NCI-H2196 (cell line): ENCODE measurements around the gene MALT1.
"Not testable (repeated sequence)": the region's sequence is repeated elsewhere in the genome, so short reads cannot be mapped to it uniquely, and the experiment has no call there.

ENCODE experiments used
- DNase-seq: peaks from one replicate; lab custom pipeline; 2025; ENCODE audit not compliant: unreplicated experiment; lab: John Stamatoyannopoulos, UW

The MALT1 gene

GRCh38 chr18:58769321-58769720, 98.1 kb downstream of the MALT1 start:
- DNase-seq: no peak

GRCh38 chr18:58770601-58771000, 99.3 kb downstream of the MALT1 start:
- DNase-seq: no peak

- no peak for DNase-seq
Measured at GRCh38 chr18:58772161-58772560, 100.9 kb downstream of the MALT1 start.

GRCh38 chr18:58776084-58776483, 104.8 kb downstream of the MALT1 start:
- DNase-seq: no peak

DNA sequence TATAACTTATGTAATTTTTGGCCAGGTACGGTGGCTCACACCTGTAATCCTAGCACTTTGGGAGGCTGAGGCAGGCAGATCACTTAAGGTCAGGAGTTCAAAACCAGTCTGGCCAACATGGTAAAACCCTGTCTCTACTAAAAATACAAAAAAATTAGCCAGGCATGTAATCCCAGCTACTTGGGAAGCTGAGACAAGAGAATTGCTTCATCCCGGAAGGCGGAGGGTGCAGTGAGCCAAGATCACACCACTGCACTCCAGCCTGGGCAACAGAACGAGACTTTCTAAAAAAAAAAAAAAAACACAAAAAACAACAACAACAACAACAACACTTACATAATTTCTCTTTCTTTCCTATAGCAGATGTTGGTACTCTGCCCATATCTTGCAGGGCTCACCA, 105.3 kb downstream of the MALT1 start:
- DNase-seq: not testable (repeated sequence)

DNA sequence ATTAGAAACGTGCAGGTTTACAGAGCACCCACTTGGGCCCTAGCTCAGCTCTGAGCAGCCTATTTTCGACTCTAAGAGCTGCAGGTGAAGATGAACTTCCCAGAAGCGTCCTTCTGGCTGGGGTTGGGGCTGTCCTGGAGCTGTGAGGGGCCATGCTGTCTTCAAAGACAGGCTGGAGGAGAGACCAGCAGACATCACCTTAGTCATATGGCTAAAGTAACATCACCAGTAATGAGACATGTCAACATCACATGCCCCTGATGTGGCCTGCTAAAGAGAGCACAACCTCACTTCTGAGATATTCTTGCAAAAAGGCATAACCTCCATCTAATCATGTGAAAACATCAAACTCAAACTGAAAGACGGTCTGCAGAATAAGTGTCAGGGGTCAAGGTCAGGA, 106.2 kb downstream of the MALT1 start:
- DNase-seq: no peak

- DNase-seq: no peak
Measured at GRCh38 chr18:58779529-58779928, 108.3 kb downstream of the MALT1 start.

- no peak for DNase-seq
Measured at GRCh38 chr18:58780045-58780444, 108.8 kb downstream of the MALT1 start.

DNA sequence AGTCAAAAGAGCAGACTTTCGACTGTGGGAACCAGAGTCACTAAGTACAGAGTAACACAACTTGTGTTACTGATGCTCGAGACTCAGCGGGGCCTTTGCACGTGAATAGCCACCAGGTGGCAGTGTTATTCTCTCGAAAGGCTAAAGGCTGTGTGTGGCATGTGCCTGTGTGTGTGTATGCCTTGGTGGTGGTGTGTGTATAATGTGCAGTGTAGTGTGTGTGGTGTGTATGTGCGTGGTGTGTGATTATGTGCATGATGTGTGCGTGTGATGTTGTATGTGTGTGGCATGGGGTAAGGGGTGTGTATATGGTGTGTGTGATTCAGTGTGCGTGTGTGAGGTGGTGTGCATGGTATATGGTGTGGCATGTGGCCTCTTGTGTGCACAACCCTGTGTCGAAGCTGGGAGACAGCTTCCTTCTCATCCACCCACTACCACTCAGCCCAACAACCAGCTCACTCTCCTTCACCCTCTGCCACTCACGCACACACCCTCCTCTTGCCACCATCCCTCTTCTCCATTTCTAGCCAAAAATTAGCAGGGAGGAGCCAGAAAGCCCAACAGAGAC, 110.4 kb downstream of the MALT1 start:
- DNase-seq: peak; percentile 82

DNA sequence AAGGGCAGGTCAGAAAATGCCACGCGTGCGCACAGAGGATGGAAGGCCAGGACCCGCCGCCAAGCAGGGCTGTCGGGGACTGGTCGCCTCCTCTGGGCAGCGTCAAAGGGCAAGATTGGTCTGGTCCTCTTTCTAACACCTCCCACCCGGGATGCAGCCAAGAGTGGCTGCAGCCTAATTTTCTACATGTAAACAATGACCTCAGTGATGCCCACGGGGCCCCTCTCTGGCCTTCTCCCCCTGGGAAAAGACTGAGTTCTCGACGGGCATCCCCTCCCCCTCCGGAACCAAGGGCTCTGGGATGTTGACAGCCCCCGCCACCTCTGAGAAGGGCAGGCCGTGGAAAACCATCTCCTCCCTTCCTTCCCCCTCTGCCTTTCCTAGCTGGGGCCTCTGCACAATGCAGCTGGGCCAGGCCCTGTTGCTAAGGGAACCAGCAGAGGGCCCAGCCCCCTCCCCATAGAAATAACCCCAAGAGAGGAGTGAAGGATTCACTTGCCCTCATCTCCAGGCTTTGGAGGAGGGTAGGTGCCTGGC, 113.4 kb downstream of the MALT1 start:
- peak; percentile 55 for DNase-seq

GRCh38 chr18:58785171-58785805, 114.0 kb downstream of the MALT1 start:
- DNase-seq: peak; percentile 75

DNA sequence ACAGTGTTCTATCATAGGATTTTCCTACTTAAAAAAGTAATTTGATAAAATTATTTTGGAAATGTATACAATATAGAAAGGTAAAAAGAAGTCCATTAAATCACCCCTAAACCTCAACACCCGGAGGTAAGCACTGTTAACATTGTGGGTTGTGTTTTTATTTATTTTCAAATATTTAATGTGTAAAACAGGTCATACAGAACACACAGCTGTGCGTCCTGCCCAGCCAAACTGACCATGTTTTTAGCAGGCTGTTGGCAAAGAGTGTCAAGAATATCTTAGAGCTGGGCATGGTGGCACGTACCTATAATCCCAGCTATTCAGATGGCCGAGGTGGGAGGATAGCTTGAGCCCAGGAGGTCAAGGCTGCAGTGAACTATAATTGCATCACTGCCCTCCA, 114.6 kb downstream of the MALT1 start:
- DNase-seq: no peak

DNA sequence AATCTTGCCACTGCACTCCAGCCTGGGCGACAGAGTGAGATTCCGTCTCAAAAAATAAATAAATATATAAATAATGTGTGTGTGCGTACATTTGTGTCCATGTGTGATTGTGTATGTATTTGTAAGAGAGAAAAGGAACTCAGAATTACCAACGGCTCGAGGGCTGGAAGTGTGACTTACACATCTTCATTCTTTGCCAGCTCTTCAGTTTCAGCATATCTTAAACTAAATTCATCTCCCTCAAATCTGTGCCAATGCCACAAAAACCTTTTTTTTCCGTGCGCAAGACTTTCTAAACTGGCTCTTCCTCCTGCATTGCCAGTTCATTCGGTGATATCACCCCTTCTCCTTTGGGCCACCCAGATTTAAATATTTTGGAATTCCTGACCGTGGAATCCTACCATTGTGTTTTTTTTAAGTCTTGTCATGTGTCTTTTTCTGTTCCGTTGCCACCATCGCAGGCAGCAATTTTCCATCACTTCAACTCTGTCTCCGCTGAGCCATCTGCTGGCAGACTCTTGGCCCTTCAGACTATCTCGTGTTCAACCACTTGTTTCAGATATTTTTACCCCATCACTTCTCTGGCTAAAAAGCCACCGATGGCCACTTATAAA, 116.4 kb downstream of the MALT1 start:
- DNase-seq: no peak

- DNase-seq: no peak
Measured at GRCh38 chr18:58788470-58788869, 117.2 kb downstream of the MALT1 start.

DNA sequence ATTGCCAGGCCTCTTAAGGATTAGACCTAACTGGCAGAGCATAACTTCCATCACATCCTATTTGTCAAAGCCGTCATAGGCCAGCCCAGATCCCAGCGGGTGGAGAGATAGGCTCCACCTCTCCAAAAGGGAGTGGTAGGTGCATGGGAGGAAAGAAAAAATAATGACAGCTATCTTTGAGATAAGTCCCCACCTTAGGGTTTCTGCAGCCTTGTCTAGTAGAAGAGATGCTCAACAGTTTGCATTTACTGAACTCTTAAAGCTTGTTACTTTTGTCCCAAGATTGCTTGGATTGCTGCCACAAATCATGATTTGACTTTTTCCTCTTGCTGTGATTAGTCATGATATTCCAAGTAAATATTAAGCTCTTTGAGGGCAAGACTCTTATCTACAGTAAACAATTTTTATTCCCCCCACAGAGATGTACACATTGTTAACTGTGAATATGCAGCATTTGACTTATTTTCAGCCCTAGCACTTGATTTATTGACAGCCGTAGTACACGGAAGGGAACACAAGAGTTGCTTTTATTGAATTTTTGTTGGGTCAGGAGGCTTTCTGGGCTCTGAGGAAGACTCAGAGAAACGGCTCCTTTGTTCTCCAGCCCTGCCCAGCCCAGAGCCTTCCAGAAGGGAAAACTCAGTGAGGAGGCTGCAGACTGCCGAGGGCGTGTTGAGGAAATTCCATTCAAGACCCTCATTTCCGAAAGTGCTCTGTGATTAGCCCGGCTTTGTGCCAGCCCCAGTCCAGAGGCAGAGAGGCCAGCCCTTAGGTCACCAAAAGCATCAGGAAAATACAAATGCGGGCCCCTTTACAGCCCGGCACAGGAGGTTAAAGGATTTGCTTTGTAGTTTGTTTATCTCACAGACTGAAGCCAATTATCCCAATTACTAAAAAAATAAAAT, 118.0 kb downstream of the MALT1 start:
- no peak for DNase-seq

DNA sequence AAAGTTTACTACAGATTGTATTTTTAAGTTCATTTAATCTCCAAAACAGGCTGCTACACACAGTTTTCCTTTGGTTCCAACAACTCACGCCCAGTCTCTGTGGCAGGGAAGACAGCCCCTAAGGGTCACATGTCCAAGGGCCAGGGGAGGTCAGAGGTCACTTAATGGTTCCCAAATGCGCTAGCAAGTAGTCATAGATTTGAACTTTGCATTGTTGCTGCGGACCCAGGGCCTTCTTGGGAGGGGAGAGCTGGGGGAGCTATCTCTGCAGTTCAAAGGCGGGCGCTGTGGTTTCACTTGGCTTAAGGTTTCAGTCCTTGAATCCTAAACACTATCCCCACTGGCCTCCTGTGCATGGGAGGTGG, 118.6 kb downstream of the MALT1 start:
- DNase-seq: no peak

DNA sequence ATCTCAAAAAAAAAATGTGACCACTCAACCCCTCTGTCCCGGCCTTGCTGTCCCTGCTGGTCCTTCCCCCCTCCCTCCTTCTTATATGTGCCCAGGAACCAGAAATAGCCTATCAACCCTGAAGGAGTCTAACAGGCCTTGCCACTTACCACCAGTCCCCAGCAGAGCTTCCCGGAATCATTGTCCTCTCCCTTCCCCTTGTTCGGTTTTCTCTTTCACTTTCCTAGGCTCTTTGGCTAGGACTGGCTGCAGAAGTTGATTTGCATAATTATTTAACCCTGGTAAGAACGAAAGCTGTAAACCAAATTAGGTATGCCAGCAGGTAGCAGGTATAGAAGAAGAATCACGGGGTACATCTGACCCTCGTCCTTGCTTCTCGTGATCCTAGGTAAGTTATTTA, 120.8 kb downstream of the MALT1 start:
- DNase-seq: no peak

DNA sequence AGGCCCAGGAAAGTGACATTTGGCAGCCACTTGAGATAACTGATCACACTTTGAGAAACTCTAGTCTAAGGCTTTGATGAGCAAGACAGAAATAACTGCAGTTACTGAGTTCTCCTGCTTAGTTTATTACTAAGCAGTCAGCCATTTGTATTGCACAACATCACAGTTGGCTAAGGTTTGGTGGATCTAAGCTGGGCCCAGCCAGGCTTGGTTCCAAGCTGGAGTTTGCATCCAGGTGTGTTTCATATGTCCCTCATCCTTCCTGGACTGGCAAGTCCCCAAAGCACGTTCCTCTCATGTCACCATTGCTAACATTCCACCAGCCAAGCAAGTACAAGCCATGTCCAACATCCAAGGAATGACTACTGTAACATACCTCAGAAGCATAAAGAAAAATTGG, 122.1 kb downstream of the MALT1 start:
- DNase-seq: no peak

- DNase-seq: no peak
Measured at GRCh38 chr18:58796220-58796619, 125.0 kb downstream of the MALT1 start.

DNA sequence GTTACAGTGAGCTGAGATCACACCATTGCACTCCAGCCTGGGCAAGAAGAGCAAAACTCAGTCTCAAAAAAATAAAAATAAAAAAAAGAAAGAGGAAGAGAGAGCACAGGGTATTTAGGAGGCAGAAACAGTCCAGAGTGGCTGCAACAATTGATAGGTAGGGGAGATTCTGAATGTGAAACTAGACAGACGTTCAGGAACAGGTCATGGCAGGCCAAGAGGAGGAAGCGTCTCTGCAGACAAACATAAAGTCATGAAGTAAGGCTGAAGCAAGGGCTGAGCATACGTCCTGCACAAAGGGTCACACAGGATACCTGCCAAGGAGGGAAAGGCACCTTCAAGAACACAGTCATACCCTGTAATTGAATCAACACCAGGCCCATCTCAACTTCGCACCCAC, 129.3 kb downstream of the MALT1 start:
- no peak for DNase-seq

GRCh38 chr18:58802959-58803358, 131.7 kb downstream of the MALT1 start:
- DNase-seq: no peak

DNA sequence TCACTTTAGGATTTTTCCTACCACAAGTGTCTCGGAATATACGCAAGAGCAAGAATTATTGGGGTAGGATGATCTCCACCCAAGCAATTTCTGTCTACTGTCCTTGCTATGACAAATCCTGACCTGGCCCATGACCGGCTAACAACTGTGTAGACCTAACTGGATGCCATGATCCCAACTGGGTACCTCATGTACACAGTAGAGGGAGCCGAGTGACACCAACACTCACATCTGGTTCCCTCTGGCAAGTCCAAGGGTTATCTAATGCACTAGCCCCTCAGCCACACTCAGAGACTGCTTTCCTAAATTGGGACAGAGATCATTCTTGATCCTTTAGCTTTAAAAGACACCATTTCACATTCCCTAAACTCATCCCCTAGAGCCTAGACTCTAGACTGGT, 132.7 kb downstream of the MALT1 start:
- no peak for DNase-seq
